GM12878 (cell line): ENCODE measurements around the gene RGS6. TPM values are rescaled to one million over a fixed set of nuclear protein-coding genes. Genes with fewer than 3 reads are reported as not detected.

Experiments
- BCL11A ChIP-seq: IDR thresholded peaks from 2 replicates; pipeline ENCODE4 v1.6.1; 2011; ENCODE audit warnings: low read depth, low read length
- CUX1 ChIP-seq: IDR thresholded peaks from 2 replicates; pipeline ENCODE4 v1.6.1; 2012; ENCODE audit warnings: improper control_type of control experiment, low read depth, low read length; ENCODE audit not compliant: insufficient replicate concordance
- E2F4 ChIP-seq: IDR thresholded peaks from 2 replicates; pipeline ENCODE4 v1.6.1; 2012; ENCODE audit warnings: low read depth, low read length, improper control_type of control experiment
- EED ChIP-seq: sonication (generic); IDR thresholded peaks from 2 replicates; pipeline ENCODE4 v1.6.1; 2016; ENCODE audit warnings: antibody characterized with exemption, low read depth
- MEF2B ChIP-seq: fragments of 450-650 bp; IDR thresholded peaks from 2 replicates; pipeline ENCODE4 v1.6.1; 2018; ENCODE audit warnings: mild to moderate bottlenecking, moderate library complexity; ENCODE audit not compliant: partially characterized antibody, poor library complexity, severe bottlenecking
- MTA2 ChIP-seq: fragments of 450-650 bp; IDR thresholded peaks from 2 replicates; pipeline ENCODE4 v1.6.1; 2016; ENCODE audit warnings: low read depth, mild to moderate bottlenecking, moderate library complexity
- NBN ChIP-seq: fragments of 450-650 bp; IDR thresholded peaks from 2 replicates; pipeline ENCODE4 v1.6.1; 2016
- RAD51 ChIP-seq: fragments of 450-650 bp; IDR thresholded peaks from 2 replicates; pipeline ENCODE4 v1.6.1; 2016; ENCODE audit warnings: moderate library complexity, mild to moderate bottlenecking, inconsistent platforms
- SMAD1 ChIP-seq: fragments of 450-650 bp; IDR thresholded peaks from 2 replicates; pipeline ENCODE4 v1.6.1; 2018; ENCODE audit warnings: mild to moderate bottlenecking, low read depth; ENCODE audit not compliant: partially characterized antibody
- polyA plus RNA-seq, 11 experiments: library from polyadenylated mRNA; depleted of rRNA in 4 of 11; unstranded in 6 of 11; stranded (reverse) in 5 of 11; fragments of >200 nt; fragmentation: Nextera tagmentation in 4 of 11; fragmentation: Illumina TruSeq in 1 of 11; extraction: Ambion mirVana in 4 of 11; extraction: Trizol in 1 of 11; gene quantifications; 1 replicate in 1 of 11; 2 replicates in 10 of 11; pipeline versions ENCODE4 v1.2.1 to v1.2.3, GENCODE V29; 2011 to 2016; ENCODE audit warnings: inconsistent platforms in 2 of 11, missing spikeins in 2 of 11, low read depth in 1 of 11
- total RNA-seq, 4 experiments: library from RNA; depleted of rRNA in 3 of 4; stranded (reverse); fragments of >200 nt in 3 of 4; fragmentation: Illumina TruSeq in 1 of 4; extraction: Trizol in 1 of 4; gene quantifications; 2 replicates each; pipeline versions ENCODE4 v1.2.1 to v1.2.3, GENCODE V29; 2013 to 2021
- TF ChIP-seq, protein P1 (sequence below): fragments of 450-650 bp; IDR thresholded peaks from 2 replicates; pipeline ENCODE4 v1.6.1; 2014; ENCODE audit warnings: mild to moderate bottlenecking
- TF ChIP-seq, protein P2 (sequence below): fragments of 450-650 bp; IDR thresholded peaks from 2 replicates; pipeline ENCODE4 v1.6.1; 2018; ENCODE audit warnings: mild to moderate bottlenecking, low read depth, moderate library complexity; ENCODE audit not compliant: partially characterized antibody
- TF ChIP-seq, protein P3 (sequence below): fragments of 450-650 bp; IDR thresholded peaks from 2 replicates; pipeline ENCODE4 v1.6.1; 2016; ENCODE audit warnings: mild to moderate bottlenecking

Gene RGS6
- total and polyA plus RNA-seq, 10 of the 15 experiments (the other 5 are each of a cell fraction or from before 2014, with no cell fraction given), result 3.9 to 18.1 (median 12.4) TPM

GRCh38 chr14:72594099-72594901, 662.1 kb downstream of the RGS6 start (continued):
- TF ChIP-seq, protein P1, sequence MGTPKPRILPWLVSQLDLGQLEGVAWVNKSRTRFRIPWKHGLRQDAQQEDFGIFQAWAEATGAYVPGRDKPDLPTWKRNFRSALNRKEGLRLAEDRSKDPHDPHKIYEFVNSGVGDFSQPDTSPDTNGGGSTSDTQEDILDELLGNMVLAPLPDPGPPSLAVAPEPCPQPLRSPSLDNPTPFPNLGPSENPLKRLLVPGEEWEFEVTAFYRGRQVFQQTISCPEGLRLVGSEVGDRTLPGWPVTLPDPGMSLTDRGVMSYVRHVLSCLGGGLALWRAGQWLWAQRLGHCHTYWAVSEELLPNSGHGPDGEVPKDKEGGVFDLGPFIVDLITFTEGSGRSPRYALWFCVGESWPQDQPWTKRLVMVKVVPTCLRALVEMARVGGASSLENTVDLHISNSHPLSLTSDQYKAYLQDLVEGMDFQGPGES, result no peak
- TF ChIP-seq MEF2B, result peak; percentile 84
- peak; percentile 12 for TF ChIP-seq CUX1
- TF ChIP-seq, protein P2, sequence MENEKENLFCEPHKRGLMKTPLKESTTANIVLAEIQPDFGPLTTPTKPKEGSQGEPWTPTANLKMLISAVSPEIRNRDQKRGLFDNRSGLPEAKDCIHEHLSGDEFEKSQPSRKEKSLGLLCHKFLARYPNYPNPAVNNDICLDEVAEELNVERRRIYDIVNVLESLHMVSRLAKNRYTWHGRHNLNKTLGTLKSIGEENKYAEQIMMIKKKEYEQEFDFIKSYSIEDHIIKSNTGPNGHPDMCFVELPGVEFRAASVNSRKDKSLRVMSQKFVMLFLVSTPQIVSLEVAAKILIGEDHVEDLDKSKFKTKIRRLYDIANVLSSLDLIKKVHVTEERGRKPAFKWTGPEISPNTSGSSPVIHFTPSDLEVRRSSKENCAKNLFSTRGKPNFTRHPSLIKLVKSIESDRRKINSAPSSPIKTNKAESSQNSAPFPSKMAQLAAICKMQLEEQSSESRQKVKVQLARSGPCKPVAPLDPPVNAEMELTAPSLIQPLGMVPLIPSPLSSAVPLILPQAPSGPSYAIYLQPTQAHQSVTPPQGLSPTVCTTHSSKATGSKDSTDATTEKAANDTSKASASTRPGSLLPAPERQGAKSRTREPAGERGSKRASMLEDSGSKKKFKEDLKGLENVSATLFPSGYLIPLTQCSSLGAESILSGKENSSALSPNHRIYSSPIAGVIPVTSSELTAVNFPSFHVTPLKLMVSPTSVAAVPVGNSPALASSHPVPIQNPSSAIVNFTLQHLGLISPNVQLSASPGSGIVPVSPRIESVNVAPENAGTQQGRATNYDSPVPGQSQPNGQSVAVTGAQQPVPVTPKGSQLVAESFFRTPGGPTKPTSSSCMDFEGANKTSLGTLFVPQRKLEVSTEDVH, result peak; percentile 71
- peak; percentile 34 for TF ChIP-seq SMAD1
- TF ChIP-seq BCL11A, result peak; percentile 81; the same call in 1 of the 2 replicates
- TF ChIP-seq, protein P3, sequence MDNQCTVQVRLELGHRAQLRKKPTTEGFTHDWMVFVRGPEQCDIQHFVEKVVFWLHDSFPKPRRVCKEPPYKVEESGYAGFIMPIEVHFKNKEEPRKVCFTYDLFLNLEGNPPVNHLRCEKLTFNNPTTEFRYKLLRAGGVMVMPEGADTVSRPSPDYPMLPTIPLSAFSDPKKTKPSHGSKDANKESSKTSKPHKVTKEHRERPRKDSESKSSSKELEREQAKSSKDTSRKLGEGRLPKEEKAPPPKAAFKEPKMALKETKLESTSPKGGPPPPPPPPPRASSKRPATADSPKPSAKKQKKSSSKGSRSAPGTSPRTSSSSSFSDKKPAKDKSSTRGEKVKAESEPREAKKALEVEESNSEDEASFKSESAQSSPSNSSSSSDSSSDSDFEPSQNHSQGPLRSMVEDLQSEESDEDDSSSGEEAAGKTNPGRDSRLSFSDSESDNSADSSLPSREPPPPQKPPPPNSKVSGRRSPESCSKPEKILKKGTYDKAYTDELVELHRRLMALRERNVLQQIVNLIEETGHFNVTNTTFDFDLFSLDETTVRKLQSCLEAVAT, result peak; percentile 84
- peak; percentile 99 for TF ChIP-seq MTA2
- 0 out of 2 replicates have a peak, but pooled peaks have one; percentile 60 for TF ChIP-seq E2F4
- no peak for TF ChIP-seq EED
- TF ChIP-seq NBN, result peak; percentile 48; the same call in 1 of the 2 replicates
- TF ChIP-seq RAD51, result peak; percentile 43; the same call in 1 of the 2 replicates
